ENCODE data around the gene RNGTT. TPM values are rescaled to one million over a fixed set of nuclear protein-coding genes. Genes with fewer than 3 reads are reported as not detected.

RNGTT gene
- total RNA-seq, 1 donor from 2014 or later: 28.4 TPM

DNA sequence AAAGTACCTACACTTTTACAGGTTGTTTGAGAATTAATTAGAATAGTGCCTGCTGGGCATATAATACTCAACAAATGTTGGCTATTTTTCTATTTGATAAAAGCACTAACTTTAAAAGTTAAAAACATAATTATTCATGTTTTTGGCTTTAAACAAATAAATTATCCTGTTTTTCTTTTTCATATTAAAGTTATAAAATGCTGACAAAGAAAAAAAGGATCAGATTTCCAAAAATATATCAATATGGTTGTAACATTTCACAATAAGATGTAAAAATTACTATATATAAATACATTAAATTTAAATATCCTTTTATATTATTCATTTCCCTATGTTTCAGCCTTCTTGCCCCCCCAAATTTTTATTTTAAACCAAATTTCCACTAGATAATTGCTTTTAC lies 312.0 kb downstream of the RNGTT start:
- DNase-seq: no peak

DNA sequence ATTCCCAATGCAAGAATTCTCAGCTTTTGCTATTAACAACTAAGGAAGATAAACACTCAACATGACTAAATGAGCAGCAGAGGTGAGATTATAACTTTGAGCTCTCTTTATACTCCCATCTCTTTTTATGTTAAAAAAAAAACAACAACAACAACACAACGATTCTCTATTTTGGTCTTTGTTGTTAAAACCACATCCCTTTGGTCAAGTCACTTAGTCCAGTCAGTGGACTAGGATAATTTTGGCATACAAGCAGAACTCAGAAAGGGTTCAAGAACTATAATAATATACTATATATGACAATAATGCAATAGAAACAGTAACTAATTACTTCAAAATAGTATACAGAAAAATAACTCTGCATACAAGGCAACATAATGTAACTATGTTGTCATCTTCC lies 312.4 kb downstream of the RNGTT start:
- no peak for DNase-seq

DNA sequence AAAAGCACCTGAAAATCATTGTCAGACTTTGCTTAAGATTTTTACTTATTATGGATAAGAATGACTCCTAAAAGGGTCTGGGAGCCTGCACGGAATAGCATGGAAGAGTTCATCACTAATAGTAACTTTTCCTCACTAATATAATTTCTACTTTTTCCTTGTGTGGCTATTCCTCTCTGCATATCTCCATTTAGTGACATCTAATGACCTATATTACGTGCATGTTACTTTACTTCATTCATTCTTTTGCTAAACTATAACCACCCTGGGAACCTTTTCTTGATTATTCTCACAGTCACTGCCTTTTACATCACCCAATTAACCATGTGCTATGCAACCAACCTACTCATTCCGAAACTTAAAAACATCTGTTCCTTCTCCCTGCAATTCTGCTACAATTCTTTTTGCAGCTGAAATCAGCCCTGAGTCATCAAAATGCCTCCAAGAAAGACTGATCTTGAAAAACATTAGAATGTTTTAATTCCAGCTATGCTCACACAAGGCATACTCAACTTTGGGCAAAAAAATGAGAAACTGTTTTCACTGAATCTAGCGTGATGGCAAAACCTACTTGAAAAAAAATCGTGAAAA lies 313.3 kb downstream of the RNGTT start:
- no peak for DNase-seq

DNA sequence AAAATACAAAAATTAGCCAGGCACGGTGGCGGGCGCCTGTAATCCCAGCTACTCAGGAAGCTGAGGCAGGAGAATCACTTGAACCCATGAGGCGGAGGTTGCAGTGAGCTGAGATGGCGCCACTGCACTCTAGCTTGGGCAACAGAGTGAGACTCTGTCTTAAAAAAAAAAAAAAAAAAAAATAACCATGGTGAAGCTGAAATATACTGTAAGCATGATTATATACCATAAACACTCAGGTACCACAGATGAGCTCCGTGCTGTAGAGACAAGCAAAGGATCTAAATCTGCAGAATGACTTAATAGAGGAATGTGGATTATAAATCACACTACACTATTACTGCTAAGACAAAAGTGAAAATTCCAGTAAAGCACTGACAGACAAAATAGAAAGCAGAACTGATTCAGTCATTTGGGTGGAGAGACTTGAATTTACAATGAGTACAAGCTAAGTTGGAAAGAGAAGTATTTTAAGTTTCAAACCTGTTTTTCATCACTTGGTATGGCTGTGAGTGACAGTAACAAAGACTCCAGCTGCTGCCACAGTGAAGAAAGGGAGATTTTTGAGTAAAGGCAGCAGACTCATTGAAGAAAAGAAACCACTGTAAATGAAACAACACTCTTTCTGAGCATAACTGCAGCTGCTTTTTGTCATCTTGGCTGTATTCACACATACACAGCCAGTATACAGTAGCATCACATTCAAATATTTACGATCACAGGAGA lies 322.1 kb downstream of the RNGTT start:
- DNase-seq: peak; percentile 78

DNA sequence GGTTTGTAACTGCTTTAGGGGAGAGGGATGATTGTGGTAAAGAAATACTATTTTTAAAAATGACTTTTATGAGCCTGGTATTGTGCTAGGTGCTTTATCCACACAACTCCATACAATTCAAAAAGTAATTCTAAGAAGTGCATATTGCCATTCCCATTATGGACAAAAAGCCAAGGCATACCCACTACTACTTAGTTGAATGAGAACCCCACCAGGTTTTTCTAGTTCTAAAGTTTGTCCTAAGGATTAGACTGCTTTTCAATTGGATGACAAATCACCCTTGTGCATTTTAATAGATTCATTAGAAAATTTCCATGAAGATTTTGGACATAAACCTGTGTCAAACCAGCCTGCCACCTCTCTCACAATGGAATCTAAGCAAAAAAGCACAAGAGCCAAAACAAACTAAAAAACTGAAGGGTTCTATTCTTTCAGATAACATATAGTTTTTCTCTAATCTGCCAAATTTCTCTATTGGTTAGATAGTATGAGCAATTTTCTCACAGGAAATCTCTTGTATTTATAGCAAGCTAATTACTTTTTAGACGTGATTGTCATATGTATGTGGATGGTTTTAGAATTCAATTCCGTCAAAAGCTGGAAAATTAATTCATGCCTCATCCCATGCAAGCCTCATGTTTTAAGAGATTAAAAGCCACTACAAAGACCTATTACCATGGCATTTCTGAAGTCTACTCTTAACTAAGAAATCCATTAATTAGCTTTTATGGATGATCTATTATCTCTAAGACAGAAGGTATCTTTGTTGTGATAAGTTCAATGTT lies 325.5 kb downstream of the RNGTT start:
- DNase-seq: no peak

DNA sequence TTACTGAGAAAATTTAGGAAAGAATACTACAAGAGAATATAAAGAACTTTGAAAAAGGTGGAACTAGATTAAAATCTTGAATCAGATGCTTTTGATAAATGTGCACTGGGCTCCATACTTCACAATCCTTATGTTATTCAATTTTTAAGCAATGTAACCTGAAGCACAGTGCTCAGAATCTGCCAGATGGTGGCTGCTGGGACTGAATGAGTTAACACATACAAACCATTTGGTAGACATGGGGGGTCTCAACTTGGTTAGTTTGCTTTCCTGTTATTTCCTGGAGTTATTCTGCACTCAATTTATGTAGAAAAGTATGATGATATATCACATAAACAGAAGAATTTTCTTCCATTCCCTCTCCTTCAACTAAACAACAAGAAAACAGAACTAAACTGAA lies 326.5 kb downstream of the RNGTT start:
- no peak for DNase-seq

DNA sequence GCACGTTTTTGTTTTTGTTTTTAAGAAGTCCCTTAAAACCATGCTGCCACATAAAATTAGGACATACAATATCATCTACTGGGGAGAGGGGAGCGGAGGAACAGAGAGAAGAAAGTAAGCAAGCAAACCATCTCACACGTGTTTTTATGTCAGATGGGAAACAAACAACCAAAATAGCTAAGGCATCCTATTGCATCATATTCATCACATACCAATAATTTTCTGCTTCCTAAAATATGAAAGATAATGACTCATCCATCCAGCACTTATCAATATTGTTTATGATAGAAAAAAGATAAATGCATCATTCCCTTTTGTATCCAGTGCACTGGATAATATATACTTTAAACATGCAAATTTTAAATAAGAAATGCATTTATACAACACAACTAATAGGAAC lies 329.6 kb downstream of the RNGTT start:
- DNase-seq: no peak

DNA sequence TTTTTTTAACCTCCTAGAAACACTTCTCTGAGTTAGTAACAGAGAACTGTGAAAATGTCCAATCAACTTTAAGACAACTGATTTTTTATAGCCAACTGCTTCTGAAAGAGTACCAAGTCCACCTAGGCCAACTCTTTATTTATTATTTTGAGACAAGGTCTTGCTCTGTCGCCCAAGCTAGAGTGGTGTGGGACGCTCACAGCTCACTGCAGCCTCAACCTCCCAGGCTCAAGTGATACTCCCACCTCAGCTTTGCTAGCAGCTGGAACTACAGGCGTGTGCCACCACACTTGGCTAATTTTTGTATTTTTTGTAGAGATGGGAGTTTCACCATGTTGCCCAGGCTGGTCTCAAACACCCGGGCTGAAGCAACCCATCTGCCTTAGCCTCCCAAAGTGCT lies 331.6 kb downstream of the RNGTT start:
- DNase-seq: no peak

DNA sequence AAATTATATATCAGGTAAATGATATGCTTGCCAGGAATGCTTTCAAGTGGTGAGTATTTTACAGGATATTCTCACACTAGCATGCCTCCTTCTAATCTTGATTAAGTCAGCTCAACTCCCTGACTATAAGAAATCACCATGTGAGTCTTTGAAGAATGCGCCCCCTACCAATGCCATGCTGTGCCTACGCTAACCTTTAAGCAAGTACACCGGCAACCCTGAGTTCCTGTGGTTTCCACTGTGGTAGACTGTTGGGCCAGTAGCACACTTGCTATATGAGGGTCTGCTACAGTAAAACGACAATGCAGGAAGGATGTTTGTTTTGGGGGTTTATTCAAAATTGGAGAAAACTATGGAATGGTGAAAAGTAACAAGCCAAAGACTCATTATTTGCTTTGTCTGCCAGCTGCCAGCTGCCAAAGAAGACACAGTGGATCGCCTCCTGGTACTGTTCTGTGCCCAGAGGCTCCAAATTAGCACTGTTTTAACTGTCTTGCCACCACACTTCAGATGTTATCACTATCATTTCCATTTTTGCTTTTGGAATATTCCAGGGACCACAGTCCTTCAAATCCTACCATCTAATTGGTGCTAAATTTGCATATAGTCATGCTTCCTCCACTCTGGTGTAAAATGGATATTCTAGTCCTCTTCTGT lies 333.5 kb downstream of the RNGTT start:
- no peak for DNase-seq

DNA sequence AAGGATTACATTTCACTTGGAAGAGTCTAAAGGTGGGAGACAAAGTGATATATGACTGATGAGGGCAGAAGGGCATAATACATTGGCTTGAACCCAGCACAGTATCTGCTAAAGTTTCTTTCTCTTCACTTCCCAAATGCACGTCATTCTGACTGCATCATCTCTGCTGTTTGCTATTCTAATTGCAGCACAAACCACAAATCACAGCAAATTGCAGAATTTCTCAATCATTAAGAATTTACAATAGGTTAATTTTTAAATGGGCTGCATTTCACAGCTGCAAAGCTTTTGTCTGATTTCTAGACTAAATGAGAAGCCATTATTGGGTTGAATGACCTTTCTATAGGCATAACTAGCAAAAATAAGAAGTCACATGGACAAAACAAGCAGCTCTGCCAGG lies 337.0 kb downstream of the RNGTT start:
- DNase-seq: no peak

DNA sequence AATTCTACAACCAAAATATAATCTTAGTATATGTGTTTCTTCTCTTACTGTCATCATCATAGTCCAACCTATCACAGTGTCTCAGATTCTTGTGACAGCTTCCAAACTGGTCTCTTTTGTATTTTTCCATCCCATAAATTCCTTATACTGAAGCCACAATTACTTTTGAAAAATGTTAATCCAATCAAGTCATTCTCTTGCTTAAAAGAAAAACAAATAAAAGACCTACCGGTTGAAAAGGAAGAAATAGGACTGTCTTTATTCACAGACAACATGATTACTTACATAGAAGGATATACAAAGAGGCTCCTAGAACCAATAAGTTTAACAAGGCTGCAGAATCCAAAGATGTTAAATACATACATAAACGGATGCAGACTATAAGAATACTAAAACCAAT lies 339.9 kb downstream of the RNGTT start:
- DNase-seq: no peak

DNA sequence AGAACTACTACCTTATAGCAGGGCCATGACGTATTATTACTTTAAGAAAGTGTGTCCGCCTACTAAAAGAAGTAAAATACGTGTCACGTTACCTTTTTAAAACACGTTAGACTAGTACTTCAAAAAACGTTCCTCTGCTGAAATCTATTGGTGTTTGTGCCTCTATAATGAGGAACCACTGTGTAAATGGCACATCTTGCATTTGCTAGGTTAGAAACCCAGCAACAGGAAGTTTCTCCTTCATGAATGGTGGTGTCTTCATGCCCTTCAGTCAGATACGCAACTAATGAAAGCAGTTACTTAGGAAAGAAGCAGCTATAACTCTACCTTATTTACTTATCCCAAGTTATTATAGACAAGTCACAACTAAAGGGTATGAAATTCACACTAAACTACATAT lies 343.5 kb downstream of the RNGTT start:
- no peak for DNase-seq

DNA sequence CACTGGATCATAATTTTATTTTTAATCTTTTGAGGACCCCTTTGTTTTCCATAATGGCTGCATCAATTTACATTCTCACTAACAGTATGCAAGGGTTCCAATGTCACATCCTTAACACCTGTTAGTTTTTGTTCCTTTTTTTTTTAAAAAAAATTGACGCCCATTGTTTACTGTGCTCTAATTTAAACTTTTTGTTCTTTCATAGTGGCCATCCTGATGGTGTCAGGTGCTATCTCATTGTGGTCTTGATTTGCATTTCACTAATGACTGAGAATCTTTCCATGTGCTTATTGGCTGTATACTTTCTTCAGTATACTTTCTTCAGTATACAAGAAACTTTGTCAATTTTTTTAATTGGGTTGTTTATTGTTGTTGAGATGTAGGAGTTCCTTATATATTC lies 347.0 kb downstream of the RNGTT start:
- DNase-seq: no peak

DNA sequence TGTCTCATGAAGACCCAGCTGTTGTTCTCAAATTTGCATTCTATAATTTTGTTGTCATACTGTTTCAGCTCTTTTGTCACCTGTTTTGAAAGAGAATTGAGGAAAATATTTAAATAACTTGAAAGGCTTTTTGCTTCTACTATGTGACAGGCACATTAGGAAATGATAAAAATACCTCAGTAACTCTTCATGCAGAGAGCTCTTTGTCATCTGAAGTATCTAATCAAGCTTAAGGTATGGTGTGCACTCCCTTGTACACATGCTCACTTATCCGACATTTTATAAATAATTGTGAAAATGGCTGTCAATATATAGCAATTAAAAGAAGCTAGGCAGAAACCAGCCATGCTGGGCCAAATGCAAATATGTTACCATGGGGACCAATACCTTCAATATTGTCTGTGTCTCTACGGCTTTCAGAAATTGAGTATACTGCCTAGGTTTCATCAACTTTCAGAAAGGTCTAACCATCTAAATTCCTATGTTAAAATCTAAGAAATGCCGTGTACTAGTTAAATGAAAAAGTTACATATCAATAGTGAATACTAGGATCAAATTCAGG lies 349.0 kb downstream of the RNGTT start:
- no peak for DNase-seq

DNA sequence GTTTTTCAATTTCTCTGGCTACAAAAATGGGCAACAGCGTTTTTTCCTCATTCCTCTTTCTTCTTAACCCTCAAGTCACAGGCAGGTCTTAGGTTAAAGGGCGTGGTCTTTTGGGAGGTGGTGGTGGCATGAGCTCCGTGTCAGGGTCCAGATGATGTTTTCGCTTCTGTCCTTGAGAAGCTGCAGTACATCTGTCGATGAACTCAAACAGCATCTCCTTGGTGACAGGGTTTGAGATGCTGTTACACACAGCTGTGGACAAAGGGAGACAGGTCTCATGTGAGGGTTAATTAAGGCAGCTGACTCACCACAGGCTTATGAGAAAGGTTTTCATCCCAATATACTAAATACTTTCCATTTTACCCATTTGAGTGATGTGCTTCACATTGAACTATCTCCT lies 350.8 kb downstream of the RNGTT start:
- DNase-seq: no peak

DNA sequence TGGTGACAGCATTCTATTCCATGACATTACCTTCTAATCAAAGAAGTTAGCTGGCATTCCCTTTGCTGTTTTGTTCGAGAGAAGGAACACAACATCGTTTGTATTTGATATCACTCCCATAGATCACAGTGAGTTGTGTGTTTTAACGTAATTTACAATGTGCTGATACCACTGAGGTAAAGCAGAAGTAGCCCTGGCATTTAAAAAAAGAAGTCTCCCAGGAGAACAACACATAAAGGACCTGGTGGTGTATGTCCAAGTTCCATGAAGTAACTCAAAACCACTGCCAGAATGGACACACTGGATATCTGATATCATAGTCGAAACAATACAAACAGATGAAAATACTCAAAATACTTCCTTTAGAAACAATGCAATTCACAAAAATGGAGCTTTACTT lies 351.7 kb downstream of the RNGTT start:
- no peak for DNase-seq

DNA sequence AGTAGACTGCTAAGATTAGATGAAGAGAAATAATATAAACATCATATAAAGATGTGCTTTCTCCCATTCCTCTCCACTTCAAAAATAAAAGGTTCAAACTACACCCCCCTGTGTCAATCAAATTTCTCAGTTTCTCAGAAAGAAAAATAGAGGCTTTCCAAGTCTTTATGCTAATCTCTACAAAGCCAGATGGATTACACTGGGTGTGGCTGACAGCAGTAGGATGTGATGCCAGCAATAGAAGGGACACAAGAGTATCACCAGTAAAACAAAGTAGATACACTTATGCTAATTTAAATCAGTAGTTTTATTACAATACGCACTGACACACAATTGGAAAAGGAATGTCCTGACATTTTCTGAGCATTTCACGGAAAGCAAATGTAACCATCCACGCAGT lies 353.4 kb downstream of the RNGTT start:
- no peak for DNase-seq

DNA sequence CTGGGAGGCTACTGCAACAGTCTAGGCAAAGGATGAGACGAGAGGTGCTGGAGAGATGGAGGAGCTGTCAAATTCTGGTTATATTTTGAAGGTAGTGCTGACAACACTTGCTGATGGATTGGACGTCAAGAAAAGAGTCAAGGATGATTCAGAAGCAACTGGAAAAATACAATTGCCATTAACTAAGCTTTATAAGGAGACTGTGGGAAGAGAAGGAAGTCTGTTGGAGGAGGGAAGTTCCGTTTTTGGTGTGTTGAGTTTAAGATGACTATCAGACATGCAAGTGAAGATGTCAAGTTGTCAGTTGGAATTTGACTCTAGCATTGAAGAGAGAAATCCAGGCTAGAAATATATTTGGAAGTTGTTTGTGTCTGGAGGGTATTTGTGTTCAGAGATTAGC lies 358.1 kb downstream of the RNGTT start:
- DNase-seq: no peak

DNA sequence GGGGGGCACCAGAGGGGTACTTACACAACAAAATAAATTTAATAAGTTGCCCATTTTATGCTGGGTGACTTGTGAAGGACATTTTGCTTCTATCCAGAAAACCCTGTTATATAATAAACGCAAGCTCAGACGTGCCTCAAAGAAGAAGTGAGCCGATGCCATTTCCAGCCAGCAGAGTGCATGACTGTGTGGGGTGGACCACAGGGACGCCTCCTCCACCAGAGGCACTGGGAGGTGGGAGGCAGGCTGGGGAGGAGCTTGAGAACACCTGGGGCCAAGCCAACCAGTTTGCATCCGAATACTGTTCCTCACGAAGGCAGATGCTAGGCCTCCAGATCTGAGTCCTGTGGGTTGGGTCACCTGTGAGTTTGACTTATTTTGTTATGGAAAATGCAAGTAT lies 363.8 kb downstream of the RNGTT start:
- DNase-seq: no peak

DNA sequence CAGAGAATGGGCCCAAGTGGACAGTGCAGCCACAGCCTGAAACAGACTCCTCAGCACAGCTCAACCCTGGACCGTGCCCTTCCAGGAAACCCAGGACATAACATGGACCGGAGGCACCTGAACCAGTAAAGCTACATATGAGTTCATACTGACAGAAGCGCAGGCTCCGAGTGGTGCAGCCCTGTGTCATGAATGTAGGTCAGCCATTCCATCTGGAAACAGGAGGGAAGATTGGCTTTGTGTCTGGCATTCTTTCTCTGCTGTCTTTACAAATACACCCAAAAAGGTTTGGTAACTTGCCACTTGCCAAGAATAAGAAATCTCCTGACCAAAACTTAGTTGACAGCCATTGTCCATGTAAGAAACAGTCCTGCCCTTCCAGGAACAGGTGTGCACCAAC lies 366.6 kb downstream of the RNGTT start:
- no peak for DNase-seq

DNA sequence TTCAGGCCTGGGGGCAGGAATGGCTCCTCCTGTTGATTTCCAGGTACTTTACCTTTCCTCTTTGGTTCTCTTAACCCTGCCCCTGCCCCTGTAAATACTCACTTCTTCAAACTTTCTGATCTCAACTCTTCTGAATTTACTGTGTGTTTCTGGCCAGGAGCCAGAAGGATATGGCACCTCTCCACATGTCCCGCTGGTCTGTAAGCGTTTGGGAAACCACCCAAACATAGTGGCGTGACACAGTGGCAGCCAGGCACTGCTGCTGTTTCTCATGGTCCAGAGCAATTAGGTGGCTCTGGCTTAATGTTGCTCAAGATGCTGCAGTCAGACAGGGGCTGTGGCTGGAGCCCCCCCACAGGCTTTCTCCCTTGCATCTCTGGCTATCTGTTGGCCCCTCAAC lies 374.5 kb downstream of the RNGTT start:
- no peak for DNase-seq

DNA sequence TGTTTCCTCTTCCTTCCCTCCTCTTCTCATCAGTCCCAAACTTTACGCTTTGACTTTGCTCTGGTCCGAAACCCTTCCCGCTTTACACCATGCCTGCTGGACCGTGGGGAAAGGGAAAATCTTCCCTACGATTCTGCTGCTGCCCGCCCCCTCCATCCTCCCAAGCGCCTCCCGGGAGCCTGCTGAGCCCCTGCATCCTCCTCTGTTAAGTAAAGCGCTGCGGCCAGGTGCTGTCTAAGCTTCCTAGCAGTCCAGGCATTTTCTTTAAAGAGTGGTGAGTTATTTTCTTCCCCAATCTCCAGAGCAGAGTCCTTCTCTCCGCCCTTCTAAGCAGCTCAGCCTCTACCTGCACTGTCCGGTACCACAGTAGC lies 376.3 kb downstream of the RNGTT start:
- DNase-seq: no peak
